ENCODE results near the gene CLBA1. TPM values are rescaled to one million over a fixed set of nuclear protein-coding genes. Genes with fewer than 3 reads are reported as not detected.
"Not testable (repeated sequence)": the region's sequence is repeated elsewhere in the genome, so short reads cannot be mapped to it uniquely, and the experiment has no call there.

Gene CLBA1
- total RNA-seq, 1 donor from 2014 or later, result 4.6 TPM

DNA sequence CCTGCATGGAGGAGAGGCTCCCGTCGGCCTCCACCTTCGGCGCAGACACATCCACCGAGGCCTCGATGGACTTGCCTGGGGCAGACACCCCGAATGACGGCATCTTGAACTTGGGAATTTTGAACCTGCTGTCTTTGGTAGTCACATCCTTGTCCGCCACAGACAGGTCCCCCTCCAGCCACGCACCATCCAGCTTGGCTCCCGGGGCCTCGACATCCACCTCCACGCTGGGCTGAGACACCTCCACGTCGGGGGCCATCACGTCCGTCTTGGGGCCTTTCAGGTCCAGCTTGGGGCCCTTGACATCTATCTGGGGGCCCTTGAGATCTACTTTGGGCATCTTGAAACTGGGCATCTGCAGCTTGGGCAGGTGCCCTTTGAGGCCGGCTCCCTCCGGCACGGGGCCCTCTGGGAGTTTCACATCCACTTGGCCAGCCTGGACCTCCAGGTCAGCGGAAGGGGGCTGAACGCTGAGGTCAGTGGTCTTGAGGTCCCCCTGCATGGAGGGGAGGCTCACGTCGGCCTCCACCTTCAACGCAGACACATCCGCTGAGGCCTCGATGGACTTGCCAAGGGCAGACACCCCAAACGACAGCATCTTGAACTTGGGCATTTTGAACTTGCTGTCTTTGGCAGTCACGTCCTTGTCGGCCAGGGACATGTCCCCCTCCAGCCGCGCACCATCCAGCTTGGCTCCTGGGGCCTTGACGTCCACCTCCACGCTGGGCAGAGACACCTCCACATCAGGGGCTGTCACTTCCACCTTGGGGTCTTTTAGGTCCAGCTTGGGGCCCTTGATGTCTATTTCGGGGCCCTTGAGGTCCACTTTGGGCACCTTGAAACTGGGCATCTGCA lies 37.5 kb upstream of the CLBA1 start:
- not testable (repeated sequence) for DNase-seq

DNA sequence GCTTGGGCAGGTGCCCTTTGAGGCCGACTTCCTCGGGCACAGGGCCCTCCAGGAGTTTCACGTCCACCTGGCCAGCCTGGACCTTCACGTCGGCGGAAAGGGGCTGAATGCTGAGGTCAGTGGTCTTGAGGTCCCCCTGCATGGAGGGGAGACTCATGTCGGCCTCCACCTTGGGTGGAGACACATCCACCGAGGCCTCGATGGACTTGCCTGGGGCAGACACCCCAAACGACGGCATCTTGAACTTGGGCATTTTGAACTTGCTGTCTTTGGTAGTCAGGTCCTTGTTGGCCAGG lies 36.9 kb upstream of the CLBA1 start:
- no peak for DNase-seq

DNA sequence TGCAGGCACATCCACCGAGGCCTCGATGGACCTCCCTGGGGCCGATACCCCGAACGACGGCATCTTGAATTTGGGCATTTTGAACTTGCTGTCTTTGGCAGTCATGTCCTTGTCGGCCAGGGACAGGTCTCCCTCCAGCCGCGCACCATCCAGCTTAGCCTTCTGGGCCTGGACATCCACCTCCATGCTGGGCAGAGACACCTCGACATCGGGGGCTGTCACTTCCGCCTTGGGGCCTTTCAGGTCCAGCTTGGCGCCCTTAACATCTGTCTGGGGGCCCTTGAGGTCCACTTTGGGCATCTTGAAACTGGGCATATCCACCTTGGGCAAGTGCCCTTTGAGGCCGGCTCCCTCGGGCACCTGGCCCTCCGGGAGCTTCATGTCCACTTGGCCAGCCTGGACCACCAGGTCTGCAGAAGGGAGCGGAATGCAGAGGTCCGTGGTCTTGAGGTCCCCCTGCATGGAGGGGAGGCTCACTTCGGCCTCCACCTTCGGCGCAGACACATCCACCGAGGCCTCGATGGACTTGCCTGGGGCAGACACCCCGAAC lies 36.1 kb upstream of the CLBA1 start:
- DNase-seq, result not testable (repeated sequence)

DNA sequence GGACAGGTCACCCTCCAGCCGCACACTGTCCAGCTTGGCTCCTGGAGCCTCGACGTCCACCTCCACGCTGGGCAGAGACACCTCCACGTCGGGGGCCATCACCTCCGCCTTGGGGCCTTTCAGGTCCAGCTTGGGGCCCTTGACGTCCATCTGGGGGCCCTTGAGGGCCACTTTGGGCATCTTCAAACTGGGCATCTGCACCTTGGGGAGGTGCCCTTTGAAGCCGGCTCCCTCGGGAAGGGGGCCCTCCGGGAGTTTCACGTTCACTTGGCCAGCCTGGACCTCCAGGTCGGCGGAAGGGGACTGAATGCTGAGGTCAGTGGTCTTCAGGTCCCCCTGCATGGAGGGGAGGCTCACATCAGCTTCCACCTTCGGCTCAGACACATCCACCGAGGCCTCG lies 35.6 kb upstream of the CLBA1 start:
- DNase-seq, result no peak

DNA sequence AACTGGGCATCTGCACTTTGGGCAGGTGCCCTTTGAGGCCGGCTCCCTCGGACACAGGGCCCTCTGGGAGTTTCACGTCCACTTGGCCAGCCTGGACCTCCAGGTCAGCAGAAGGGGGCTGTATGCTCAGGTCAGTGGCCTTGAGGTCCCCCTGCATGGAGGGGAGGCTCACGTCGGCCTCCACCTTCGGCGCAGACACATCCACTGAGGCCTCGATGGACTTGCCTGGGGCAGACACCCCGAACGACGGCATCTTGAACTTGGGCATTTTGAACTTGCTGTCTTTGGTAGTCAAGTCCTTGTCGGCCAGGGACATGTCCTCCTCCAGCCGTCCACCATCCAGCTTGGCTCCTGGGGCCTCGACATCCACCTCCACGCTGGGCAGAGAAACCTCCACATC lies 34.9 kb upstream of the CLBA1 start:
- DNase-seq, result not testable (repeated sequence)

DNA sequence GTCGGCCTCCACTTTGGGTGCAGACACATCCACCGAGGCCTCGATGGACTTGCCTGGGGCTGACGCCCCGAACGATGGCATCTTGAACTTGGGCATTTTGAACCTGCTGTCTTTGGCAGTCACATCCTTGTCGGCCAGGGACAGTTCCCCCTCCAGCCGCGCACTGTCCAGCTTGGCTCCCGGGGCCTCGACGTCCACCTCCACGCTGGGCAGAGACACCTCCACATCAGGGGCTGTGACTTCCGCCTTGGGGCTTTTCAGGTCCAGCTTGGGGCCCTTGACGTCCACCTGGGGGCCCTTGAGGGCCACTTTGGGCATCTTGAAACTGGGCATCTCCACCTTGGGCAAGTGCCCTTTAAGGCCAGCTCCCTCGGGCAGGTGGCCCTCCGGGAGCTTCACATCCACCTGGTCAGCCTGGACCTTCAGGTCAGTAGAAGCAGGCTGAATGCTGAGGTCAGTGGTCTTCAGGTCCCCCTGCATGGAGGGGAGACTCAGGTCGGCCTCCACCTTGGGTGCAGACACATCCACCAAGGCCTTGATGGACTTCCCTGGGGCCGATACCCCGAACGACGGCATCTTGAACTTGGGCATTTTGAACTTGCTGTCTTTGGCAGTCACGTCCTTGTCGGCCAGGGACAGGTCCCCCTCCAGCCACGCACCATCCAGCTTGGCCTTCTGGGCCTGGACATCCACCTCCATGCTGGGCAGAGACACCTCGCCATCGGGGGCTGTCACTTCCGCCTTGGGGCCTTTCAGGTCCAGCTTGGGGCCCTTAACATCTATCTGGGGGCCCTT lies 33.5 kb upstream of the CLBA1 start:
- DNase-seq, result not testable (repeated sequence)

DNA sequence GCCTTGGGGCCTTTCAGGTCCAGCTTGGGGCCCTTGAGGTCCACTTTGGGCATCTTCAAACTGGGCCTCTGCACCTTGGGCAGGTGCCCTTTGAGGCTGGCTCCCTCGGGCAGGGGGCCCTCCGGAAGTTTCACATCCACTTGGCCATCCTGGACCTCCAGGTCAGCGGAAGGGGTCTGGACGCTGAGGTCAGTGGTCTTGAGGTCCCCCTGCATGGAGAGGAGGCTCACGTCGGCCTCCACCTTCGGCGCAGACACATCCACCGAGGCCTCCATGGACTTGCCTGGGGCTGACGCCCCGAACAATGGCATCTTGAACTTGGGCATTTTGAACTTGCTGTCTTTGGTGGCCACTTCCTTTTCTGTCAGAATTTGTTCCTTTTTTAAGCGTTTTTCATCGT lies 32.5 kb upstream of the CLBA1 start:
- DNase-seq, result no peak

DNA sequence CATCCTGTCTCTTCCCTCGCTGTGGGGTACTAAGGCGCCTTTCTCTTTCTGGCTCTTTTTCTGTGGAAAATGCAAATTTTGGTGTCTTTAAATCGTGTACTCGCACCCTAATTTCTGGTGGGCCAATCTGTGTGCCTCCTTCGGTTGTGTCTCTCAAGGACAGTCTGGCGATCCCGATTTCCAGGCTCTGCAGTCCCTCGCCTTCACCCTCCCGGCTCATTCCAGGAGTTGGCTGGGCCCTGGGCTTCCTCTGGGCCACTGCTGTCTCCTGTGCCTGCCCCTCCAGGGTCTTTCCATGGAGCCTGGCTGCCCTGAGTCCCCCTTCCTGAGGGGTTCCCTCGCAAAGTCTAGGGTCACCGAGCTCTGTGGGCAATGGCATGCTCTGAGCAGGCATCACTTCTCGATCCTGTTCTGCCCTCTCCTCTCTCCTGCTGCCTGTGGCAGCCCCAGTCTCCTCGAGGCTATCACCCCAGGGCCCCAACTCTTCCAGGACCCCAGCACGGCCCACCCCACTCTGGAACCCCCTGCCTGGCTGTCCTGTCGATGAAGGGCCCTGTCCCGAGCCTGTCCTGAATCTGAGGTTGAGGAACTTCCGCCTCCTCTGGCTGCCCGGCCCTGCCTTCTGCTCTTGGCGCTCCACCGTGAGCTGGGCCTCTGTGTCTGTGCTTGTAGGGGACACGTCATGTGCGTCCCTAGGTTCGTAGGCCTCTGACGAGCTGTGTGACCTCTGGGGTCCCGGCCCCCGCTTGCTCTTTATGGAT lies 31.5 kb upstream of the CLBA1 start:
- DNase-seq, result no peak

DNA sequence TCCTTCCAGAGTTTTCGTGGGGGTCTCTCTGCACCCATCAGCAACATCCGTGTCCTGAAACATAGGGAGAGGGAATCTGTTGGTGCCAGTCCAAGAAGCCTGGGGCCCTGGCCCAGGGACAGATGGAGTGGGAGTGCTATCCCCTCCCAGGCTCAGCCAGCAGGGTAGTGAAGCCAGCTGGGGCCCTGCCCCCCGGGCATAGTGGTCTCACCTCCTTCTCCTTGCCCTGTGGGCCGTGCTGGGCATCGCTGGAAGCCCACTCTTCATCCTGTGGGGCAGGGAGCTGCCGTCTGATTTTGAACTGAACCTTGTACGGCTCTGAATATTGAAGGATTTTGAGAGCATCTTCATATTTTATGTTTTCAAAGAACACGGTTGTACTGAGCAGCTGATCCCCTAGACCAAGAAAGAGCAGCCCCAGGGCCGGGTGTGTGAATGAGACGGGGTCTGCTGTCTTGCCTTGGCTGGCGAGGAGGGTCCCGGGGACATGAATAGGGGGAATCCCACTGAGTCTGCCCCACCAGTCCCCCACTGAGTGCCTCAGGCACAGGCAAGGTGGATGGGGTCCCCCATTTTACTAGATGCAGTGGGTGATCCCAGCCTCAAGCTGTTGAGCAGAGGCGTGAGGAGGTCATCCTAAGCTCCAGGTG lies 30.7 kb upstream of the CLBA1 start:
- DNase-seq, result no peak

DNA sequence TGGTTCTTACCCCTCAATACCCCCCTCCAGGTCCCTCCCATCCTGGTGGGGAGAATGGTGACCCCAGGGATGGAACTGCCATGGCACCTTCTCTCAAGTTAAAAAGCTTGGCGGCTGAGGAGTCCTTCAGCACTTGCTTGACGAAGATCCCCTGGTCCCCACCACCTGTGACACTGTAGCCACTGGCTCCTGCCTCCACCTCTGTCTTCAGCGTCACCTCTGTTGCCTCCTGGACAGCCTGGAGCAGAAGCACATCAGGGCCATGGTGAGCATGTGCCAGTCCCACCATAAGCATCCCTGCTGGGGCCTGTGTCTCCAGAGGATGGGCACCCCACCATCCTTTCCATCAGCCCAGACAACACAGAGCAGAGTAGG lies 30.2 kb upstream of the CLBA1 start:
- DNase-seq, result no peak

DNA sequence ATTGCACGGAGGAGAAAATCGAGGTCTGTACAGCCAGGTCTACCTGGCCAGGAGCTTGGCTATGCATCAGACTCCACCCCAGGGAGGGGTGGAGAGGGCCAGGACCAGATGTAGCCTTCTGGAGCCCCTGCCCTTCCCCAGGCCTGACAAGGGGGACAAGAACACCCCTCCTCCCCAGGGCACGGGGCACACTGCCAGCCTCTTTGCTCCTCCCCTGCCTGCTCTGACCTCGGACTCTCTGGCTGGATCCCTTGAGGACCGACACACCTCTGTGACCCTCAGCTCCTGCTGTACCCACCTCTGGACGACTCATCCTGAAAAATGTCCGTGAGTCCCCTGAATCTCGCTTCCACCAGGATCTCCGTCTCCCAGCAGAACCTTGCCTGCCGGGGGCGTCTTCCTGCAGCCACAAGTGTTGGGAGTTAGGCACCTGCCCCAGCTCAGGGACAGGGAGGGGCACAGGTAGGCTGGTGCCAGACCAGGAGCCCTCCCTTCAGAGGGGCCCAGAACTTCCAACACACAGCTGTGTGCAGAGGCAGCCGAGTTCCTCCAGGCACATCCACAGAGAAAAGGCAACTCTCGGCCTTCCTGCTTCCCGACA lies 29.2 kb upstream of the CLBA1 start:
- no peak for DNase-seq

DNA sequence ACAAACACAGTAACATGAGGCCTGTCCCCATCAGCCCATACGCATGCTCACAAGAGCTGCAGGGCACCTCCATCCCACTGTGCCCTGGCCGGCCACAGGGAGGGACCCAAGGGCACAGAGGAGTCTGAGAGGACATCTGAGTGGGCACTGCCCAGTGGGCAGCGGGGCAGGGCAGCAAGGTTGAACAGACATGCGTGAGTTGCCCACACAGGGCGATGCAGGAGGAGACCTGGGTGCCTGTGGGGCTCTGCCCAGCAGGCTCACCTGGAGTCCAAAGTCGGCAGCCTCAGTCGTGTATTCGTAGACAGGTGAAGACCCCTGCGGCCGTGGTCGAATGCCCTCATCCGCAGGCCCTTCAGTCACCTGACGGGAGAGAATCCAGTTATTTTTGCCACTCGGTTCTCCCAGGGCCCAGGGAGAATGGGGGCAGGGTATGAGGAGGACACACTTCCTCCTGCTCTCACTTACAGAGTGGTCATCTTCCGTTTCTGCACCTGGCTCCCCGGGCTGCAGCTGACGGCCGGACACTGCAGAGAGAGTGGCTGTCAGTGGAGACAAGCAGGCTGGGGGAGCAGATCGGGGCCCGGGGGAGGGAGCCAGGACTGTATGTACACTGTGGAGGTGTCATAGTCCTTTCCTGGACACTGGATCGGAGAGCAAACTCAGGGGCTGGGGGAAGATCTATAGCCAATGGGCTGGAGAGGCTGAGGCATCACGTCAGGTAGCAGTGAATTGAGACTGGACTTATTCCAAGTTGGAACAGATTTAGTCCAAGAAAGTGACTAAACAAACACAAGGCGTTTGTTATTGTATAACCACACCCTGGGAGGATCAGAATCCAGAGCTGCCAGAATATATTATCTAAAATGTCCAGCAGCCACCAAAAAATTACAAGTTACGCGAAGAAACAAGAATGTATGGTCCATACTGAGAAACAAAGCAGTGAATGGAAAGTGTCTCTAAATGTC lies 28.2 kb upstream of the CLBA1 start:
- DNase-seq, result no peak

DNA sequence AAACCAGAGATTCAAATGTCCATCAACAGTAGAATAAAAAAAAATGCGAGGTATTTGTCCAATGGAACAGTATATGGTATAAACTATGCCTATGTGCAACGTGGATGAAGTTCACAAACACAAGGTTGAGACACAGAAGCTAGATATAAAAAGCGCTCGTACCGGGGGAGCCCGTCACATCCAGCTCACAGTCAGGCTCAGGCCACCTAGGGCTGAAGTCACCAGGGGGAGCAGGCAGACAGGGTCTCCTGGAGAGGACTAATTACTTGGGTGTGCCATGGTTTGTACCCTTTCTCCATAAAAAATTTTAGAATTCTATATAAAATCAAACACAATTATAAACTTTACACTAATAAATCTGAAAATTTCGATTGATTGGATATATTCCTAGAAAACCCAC lies 21.0 kb upstream of the CLBA1 start:
- DNase-seq, result no peak

DNA sequence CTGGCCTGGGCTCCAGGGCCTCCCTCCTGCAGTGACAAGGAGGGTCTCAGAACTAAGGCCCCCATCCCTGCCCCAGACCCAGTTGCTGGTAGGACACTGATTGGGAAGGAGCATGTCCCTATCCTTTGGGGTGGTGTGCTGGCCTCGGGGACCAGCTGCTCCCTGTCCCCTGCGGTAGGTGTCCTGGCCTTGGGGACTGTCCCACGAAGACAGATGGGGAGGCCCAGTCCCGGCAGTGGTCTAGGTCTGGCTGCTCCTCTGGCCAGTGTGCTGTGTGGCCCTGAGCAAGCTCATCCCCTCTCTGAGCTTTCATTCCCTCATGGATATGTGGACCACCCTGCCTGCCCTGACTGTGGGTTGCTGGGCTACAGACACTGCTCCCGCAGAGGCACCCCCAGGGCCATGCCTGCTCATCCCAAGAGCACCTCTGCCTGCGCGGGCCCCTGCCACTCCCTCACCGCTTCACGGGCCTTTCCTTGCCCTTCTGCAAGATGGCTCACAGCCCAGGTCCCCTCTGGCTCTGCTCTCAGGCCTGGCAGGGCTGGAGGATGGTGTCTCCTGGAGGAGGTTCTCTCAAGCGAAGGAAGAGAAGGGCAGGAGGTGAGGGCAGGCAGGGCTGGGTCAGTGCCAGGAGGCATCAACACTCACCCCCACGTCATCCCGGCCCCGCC lies 19.9 kb upstream of the CLBA1 start:
- no peak for DNase-seq

DNA sequence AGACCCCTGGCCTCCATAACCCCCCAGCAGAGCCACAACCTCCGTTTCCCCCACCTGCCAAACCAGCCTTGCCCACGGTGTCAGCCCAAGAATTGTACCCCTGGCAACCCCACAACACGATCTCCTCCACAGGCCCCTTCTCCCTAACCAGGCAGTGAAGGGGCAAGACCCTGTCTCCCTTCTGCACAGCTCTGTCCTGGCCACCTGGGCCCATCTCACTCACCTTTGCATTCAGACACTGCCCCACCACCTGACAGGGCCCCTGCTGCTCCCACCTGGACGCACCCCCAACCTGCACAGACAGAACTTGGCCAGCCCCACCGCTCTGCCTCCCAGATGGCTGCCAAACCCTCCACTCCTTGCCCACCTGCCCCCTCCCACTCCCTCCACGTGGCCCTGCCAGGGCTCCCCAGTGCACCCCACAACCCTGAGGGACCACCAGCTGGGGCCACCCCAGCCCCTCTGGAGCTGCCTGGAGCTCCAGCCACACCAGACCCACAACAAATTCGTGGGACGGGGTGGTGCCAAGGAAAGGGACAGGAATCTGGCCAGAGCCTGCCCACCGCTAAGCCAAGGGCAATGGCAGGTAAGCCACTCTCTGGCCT lies 19.2 kb upstream of the CLBA1 start:
- no peak for DNase-seq

DNA sequence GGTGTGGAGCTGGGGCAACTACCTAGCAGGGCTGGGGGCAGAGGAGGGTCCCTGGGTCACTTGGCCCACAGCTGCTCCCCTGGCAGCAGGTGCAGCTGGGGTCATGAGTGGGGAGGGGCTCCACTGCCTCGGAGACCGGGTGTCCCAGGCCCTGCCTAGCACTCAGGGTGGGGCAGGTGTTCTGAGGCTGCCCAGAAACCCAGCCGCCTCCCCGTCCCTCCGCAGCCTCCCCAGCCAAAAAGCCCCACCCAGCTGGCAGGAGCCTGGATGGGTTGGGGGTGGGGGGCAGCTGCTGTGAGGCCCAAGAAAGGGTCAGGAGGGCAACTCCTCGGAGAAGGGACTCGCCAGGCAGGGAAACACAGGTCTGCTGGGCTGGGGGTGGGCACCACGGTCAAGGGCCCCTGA lies 18.6 kb upstream of the CLBA1 start:
- DNase-seq, result no peak

DNA sequence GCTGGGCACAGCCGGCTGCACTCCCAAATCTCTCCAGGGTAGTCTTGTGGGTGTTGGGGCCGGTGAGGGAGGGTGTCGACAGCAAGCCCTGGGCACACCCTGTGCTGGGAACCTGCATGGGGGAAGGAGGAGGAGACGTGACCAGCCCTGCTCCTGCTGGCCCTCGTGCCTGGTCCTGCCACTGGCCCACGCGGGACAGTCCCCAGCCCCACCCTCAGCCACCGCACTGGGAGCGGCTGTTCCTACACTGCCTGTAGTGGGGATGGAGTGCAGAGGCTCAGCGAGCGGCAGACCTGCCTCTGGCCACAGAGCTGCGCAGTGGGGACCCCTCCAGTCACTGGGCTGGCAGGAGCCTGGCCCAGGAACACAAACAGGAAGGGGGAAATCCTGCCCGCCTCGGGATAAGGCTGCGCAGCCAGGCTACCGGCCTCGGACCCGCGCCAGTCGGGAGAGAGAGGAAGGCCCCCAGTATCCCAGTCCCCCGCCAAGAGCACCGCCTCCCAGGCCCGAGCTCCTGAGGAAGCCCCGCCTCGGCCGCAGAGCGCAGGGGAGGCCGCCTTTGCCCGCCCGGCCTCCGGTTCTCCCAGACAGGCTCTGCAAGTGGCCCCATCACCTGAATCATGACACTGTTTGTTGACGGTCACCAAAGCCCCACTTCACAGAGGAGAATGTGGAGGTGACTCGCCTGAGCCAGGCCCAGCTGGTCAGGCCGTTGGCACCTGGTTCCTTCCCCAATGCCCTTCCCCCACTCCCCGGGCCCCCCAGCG lies 18.0 kb upstream of the CLBA1 start:
- DNase-seq, result peak; percentile 64

DNA sequence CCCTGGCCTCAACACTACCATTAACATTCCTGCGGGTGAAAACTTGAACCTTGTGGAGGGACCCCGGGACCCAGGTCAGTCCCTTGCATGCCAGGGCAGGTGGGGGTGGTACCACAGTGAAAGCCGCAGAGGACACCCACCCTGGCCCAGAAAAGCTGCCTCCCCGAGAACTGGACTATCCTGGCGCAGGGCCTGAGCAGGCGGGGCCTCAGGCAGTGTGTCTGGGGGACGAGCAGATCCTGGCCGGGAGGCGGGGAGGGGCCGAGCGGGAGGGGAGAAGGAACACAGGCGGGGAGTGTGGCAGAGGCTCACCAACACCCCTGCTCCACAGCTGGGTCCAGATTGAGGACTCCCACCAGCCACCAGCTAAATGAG lies 17.4 kb upstream of the CLBA1 start:
- peak; percentile 67 for DNase-seq

All from dermis blood vessel endothelial cell (primary cell).